Brain microvascular endothelial cell (primary cell): ENCODE results near the gene SPTY2D1.
"Not testable (repeated sequence)": the region's sequence is repeated elsewhere in the genome, so short reads cannot be mapped to it uniquely, and the experiment has no call there.

Source experiments
- DNase-seq: peaks from one replicate; pipeline ENCODE4 v3.0.0-alpha.2; 2020
- H3K27ac ChIP-seq: fragments of 250-450 bp; sonication (Bioruptor Pico); 2 replicates; pipeline ENCODE4 v1.5.1; 2020; ENCODE audit warnings: mild to moderate bottlenecking, moderate library complexity
- H3K27me3 ChIP-seq: fragments of 250-450 bp; sonication (Bioruptor Pico); replicated peaks from 2 replicates; pipeline ENCODE4 v1.5.1; 2020; ENCODE audit warnings: mild to moderate bottlenecking
- H3K36me3 ChIP-seq: fragments of 250-450 bp; sonication (Bioruptor Pico); replicated peaks from 2 replicates; pipeline ENCODE4 v1.5.1; 2020; ENCODE audit warnings: mild to moderate bottlenecking
- H3K4me3 ChIP-seq: 2 replicates; pipeline ENCODE4 v1.5.1; 2011; ENCODE audit warnings: low read depth, mild to moderate bottlenecking, control low read depth, low read length, moderate library complexity
- in situ Hi-C: cut with HindIII; loops from 2 replicates; pipeline ENCODE4 v1.10.0; 2017; ENCODE audit warnings: low sequenced_read_pairs, low pct_ligation_motif_present
- TF ChIP-seq, protein P1 (sequence below): IDR thresholded peaks from 2 replicates; pipeline ENCODE4 v1.5.1; 2011; ENCODE audit warnings: low read depth, mild to moderate bottlenecking, moderate library complexity, low read length, control low read depth, inconsistent platforms; ENCODE audit errors: missing control alignments

Gene SPTY2D1

DNA sequence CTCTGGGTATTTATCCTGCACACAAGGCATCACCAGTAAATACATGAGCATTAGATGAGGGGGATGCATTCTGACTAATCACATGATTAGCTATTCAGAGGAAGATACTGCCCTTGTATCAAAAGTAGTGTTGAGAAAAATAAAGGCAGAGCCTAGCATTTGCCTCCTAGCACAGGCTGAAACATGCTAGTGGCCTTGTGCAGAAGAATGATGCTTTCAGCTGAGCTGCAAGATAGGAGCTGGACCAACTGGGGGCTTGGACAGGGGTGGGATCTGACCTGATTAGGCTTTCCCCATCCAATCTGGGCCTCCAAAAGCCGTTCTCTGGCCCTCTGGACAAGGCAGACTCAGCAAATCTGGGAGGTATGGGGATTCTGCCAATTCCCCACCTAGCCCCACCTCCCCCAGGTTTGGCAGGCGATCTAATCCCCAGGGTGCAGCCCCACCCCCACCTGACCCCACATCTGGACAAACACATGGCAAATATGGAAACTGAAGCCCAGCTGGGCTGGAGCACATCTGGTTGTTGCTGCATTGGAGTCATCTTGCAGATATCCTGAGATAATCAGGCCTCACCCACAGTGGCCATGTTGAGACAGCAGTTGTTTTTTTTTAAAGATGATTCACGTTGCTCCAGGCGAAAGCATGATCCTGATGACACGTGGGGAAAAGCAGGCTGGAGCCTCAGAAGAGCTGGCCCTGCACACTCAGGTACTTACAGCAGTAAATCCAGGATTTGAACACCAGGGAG lies 39.0 kb downstream of the SPTY2D1 start:
- in situ Hi-C loops = no loop called here
- Histone ChIP-seq H3K27me3 (no peaks in the 10 kb centered on the region), H3K27ac (no peak overlapping the region), H3K4me3 (no peak overlapping the region), H3K36me3 (peaks cover 4% of the 10 kb centered on the region)
- peak; percentile 47 for DNase-seq
- TF ChIP-seq, protein P1, sequence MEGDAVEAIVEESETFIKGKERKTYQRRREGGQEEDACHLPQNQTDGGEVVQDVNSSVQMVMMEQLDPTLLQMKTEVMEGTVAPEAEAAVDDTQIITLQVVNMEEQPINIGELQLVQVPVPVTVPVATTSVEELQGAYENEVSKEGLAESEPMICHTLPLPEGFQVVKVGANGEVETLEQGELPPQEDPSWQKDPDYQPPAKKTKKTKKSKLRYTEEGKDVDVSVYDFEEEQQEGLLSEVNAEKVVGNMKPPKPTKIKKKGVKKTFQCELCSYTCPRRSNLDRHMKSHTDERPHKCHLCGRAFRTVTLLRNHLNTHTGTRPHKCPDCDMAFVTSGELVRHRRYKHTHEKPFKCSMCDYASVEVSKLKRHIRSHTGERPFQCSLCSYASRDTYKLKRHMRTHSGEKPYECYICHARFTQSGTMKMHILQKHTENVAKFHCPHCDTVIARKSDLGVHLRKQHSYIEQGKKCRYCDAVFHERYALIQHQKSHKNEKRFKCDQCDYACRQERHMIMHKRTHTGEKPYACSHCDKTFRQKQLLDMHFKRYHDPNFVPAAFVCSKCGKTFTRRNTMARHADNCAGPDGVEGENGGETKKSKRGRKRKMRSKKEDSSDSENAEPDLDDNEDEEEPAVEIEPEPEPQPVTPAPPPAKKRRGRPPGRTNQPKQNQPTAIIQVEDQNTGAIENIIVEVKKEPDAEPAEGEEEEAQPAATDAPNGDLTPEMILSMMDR = no peak

GRCh38 chr11:18594088-18594487 lies 40.1 kb downstream of the SPTY2D1 start:
- H3K27ac ChIP-seq, in situ Hi-C loops, H3K36me3 ChIP-seq, DNase-seq, H3K4me3 ChIP-seq, H3K27me3 ChIP-seq: not testable (repeated sequence)

GRCh38 chr11:18590571-18590970 lies 43.6 kb downstream of the SPTY2D1 start:
- in situ Hi-C loops = no loop called here
- TF ChIP-seq, protein P1 = no peak
- Histone ChIP-seq H3K27me3 (no peaks in the 10 kb centered on the region), H3K4me3 (no peak overlapping the region), H3K36me3 (no peaks in the 10 kb centered on the region), H3K27ac (no peak overlapping the region)
- no peak for DNase-seq

DNA sequence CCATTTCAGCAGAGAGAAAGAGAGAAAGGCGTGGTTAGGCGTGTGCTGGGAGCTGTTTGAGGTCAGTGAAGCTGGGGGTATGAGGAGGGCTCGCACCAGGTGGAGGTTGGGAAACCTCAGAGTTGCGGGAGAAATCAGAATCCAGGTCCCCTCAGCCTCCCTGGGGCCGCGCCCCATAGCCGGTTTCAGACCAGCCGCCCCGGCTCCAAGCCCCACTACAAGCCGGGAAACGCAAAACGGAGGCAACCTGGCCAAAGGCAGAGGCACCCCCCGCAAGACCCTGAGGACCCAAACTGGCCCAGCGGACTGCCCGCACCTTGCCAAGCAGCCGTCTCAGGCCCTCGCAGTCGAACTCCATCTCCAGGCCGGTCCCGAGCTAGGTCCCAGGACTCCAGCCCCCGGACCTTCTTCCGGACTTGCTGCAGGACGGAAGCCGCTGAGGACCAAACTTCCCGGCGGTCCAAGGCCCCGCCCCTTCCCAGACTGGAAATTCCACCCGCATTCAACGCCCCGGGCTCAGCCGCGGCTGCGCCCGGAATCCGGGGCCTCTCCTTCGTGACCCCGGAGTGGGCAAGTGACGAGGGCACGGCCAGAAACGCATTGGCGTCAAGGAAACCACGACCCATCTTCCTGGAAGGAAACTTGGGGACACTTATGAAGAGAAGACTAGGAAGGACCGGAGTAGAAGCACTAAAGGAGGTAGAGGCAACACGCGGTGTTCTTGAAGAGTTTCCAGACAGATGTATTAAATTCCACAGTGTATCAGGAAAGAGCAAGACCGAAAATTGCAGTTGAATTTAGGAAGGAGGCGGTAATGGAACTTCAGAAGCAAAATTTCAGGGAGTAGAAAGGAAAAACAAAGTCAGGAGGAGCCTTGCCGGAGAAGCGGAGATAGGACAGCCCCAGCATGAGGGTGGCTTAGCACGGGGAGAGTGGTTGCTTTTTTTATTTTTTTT lies 45.6 kb downstream of the SPTY2D1 start, which contains the start of gene UEVLD:
Gene UEVLD (minus strand): TSS at position 438 of the 956 bp plus-strand sequence. CDS start 80 bp downstream, at position 358.
- Histone ChIP-seq H3K27ac (peak within 1 kb of the TSS; percentile 59), H3K36me3 (no peaks in the 10 kb centered on the region), H3K4me3 (peak within 1 kb of the TSS; percentile 97), H3K27me3 (no peaks in the 10 kb centered on the region)
- in situ Hi-C loops = no loop called here
- TF ChIP-seq, protein P1 = no peak
- DNase-seq = peak; percentile 82

- in situ Hi-C loops = no loop called here
- DNase-seq = no peak
- TF ChIP-seq, protein P1 = no peak
- Histone ChIP-seq H3K27me3 (no peaks in the 10 kb centered on the region), H3K27ac (no peak overlapping the region), H3K36me3 (no peaks in the 10 kb centered on the region), H3K4me3 (no peak overlapping the region)
These were observed 52.3 kb downstream of the SPTY2D1 start for GRCh38 chr11:18581825-18582224.
